Gastrocnemius medialis (tissue), 4 donors: Measurements from ENCODE around the gene PCNX2.

Experiments used
- POLR2A ChIP-seq, 2 donors: fragments of 450-650 bp; IDR thresholded peaks; one replicate each; pipeline ENCODE4 v1.6.1; 2017; ENCODE audit warnings: antibody characterized with exemption in 2 of 2, mild to moderate bottlenecking in 2 of 2, moderate library complexity in 2 of 2
- TF ChIP-seq, protein P1 (sequence below), 5 experiments: fragments of 450-650 bp in 3 of 5; fragments of 200-600 bp in 2 of 5; sonication (generic) in 2 of 5; IDR thresholded peaks in 4 of 5; conservative IDR thresholded peaks in 1 of 5; 1 replicate in 4 of 5; 2 replicates in 1 of 5; pipeline ENCODE4 v1.5.1; 2016 to 2019; ENCODE audit warnings: antibody characterized with exemption in 5 of 5, mild to moderate bottlenecking in 3 of 5, moderate library complexity in 3 of 5

- TF ChIP-seq, protein P1, sequence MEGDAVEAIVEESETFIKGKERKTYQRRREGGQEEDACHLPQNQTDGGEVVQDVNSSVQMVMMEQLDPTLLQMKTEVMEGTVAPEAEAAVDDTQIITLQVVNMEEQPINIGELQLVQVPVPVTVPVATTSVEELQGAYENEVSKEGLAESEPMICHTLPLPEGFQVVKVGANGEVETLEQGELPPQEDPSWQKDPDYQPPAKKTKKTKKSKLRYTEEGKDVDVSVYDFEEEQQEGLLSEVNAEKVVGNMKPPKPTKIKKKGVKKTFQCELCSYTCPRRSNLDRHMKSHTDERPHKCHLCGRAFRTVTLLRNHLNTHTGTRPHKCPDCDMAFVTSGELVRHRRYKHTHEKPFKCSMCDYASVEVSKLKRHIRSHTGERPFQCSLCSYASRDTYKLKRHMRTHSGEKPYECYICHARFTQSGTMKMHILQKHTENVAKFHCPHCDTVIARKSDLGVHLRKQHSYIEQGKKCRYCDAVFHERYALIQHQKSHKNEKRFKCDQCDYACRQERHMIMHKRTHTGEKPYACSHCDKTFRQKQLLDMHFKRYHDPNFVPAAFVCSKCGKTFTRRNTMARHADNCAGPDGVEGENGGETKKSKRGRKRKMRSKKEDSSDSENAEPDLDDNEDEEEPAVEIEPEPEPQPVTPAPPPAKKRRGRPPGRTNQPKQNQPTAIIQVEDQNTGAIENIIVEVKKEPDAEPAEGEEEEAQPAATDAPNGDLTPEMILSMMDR (IDR thresholded peaks at IDR 0.05 in 4 of 5, conservative IDR thresholded peaks at IDR 0.05 in 1 of 5): no peak
- TF ChIP-seq POLR2A (IDR thresholded peaks at IDR 0.05): no peak
Measured at GRCh38 chr1:232983375-232983774, 312.1 kb downstream of the PCNX2 start.
